DOHH2 (cell line): ENCODE data around the gene FAAP20.

ENCODE experiments used
- H3F3A ChIP-seq: fragments of 200-600 bp; sonication (generic), shearing (Covaris generic); 2 replicates; pipeline ENCODE4 v1.6.0; 2016; ENCODE audit warnings: antibody characterized with exemption, mild to moderate bottlenecking; ENCODE audit not compliant: control insufficient read depth, insufficient read depth
- H3K27ac ChIP-seq: fragments of 200-600 bp; sonication (generic); 2 replicates; pipeline ENCODE4 v1.5.1; 2014; ENCODE audit warnings: low read depth, mild to moderate bottlenecking, low read length, moderate library complexity
- H3K27me3 ChIP-seq: fragments of 200-600 bp; sonication (generic); 2 replicates; pipeline ENCODE4 v1.6.1; 2014; ENCODE audit warnings: mild to moderate bottlenecking, low read length, mixed read lengths; ENCODE audit not compliant: control insufficient read depth
- H3K36me3 ChIP-seq: fragments of 200-600 bp; sonication (generic); 2 replicates; pipeline ENCODE4 v1.6.1; 2014; ENCODE audit warnings: mild to moderate bottlenecking, low read length, moderate library complexity, mixed read lengths; ENCODE audit not compliant: control insufficient read depth
- H3K4me1 ChIP-seq: fragments of 200-600 bp; sonication (generic); 2 replicates; pipeline ENCODE4 v1.6.1; 2014; ENCODE audit warnings: mild to moderate bottlenecking, low read length, mixed read lengths; ENCODE audit not compliant: control insufficient read depth
- H3K4me2 ChIP-seq: fragments of 200-600 bp; sonication (generic); 2 replicates; pipeline ENCODE4 v1.6.0; 2014; ENCODE audit warnings: mild to moderate bottlenecking, low read length, moderate library complexity
- H3K4me3 ChIP-seq: fragments of 200-600 bp; sonication (generic); 2 replicates; pipeline ENCODE4 v1.5.1; 2014; ENCODE audit warnings: mild to moderate bottlenecking, low read length, mixed read lengths
- H3K79me2 ChIP-seq: fragments of 200-600 bp; sonication (generic); 2 replicates; pipeline ENCODE4 v1.6.1; 2014; ENCODE audit warnings: mild to moderate bottlenecking, low read length, mixed read lengths; ENCODE audit not compliant: control insufficient read depth
- H3K9me2 ChIP-seq: fragments of 200-600 bp; sonication (generic); replicated peaks from 2 replicates; pipeline ENCODE4 v1.6.1; 2014; ENCODE audit warnings: mild to moderate bottlenecking, low read length, mixed read lengths; ENCODE audit not compliant: control insufficient read depth
- H3K9me3 ChIP-seq: fragments of 200-600 bp; sonication (generic); 2 replicates; pipeline ENCODE4 v1.6.1; 2014; ENCODE audit warnings: antibody characterized with exemption, low read length, mixed read lengths; ENCODE audit not compliant: control insufficient read depth, insufficient read depth
- H4K20me1 ChIP-seq: fragments of 200-600 bp; sonication (generic); 2 replicates; pipeline ENCODE4 v1.6.0; 2014; ENCODE audit warnings: low read depth, mild to moderate bottlenecking, antibody characterized with exemption, low read length, moderate library complexity; ENCODE audit not compliant: control insufficient read depth, insufficient read depth
- CTCF ChIP-seq: fragments of 200-600 bp; sonication (generic); IDR thresholded peaks from one replicate; pipeline ENCODE4 v1.5.1; 2014; ENCODE audit warnings: antibody characterized with exemption, mild to moderate bottlenecking, low read depth, low read length; ENCODE audit not compliant: poor library complexity, severe bottlenecking
- EZH2phosphoT487 ChIP-seq: fragments of 200-600 bp; sonication (generic); IDR thresholded peaks from 2 replicates; pipeline ENCODE4 v1.6.1; 2017; ENCODE audit warnings: borderline replicate concordance, mild to moderate bottlenecking, antibody characterized with exemption, low read length, moderate library complexity, mixed read lengths

FAAP20 gene

DNA sequence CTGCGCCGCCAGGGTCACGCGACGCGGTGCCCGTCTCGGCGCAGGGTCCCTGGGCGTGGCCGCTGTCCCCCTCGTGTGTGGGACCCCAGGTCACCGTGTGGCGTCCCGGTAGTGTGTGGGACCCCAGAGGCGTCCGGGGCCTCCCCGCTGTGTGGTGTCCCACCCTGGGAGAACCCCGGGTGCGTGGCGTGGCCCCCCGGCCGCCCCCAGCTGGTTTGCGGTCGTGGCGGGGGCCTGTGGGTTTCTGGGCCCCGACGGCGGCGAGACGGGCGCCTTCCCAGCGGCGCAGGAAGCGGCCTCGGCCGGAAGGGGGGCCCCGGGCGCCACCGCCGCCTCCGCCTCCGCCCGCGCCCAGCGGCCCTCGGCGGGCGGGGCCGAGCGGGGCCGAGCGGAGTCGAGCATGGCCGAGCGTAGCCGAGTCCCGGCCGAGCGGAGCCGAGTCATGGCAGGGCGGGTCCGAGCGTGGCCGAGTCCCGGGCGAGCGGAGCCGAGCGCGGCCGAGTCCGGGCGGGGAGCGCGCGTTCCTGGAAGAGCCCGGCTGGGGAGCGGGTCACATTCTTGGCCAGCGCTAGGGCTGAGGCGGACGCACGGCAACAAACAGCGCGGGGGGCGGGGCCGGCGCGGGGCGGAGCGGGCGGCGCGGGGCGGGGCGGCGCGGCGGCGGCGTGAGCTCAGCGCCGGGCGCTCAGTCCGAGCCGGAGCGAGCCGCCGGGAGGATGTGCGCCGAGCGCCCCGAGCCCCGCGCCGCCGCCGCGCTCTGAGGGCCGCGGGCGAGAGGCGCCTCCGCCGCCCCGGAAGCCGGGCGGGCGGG lies 33.0 kb upstream of the FAAP20 start:
- Histone ChIP-seq H3K4me3 (peak overlapping the region; percentile 58), H3K4me2 (peak overlapping the region; percentile 63), H3K36me3 (no peaks in the 10 kb centered on the region), H4K20me1 (0 out of 2 replicates have a peak, but pooled peaks cover 7% of the 10 kb centered on the region), H3K9me2 (no peaks in the 10 kb centered on the region), H3K4me1 (peaks cover 9% of the 10 kb centered on the region), H3F3A (no peaks in the 10 kb centered on the region), H3K79me2 (no peaks in the 10 kb centered on the region), H3K27me3 (peaks cover 17% of the 10 kb centered on the region), H3K27ac (no peak overlapping the region), H3K9me3 (no peaks in the 10 kb centered on the region)
- no peak for TF ChIP-seq CTCF
- no peak for TF ChIP-seq EZH2phosphoT487

DNA sequence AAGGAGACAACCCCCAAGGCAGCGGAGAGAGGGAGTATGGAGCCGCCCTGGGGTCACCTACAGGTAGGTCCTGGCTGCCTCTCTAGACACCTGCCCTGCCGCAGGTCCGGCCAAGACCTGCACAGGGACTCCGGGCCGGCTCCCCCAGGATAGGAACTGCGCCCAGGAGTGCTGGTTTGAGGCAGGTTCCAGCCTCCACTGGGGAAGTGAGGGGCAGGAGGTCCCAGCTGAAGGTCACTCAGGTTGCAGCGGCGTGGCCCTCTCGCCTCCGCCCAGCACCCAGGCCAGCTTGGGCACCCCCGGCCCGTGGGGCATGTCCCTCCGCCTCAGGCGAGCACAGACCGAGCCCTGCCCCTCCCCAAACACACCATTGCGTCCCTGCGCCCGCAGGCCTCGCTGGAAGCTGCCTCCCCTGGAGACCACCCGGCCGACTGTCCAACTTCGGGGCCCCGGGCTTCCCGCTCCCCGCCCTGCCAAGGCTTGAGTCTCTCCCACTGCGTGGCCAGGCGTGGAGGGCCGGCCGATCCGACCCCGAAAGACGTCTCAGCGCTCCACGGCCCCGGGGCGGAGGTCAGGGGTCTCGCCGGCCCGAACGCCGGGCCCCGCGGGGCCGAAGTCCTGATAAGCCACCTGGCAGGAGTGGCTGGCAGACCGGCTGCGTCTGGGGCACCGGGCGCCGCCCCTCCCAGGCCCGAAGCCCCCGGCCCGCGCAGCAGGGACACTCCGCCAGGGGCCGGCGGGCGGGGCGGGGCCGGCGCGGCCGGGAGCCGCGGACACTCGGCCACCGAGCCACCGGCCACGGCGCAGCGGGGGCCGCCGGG lies 32.2 kb upstream of the FAAP20 start:
- 0 out of 2 replicates have a peak, but pooled peaks cover 7% of the 10 kb centered on the region for H4K20me1 ChIP-seq
- no peaks in the 10 kb centered on the region for H3K9me3 ChIP-seq
- no peaks in the 10 kb centered on the region for H3K9me2 ChIP-seq
- no peaks in the 10 kb centered on the region for H3K79me2 ChIP-seq
- no peak overlapping the region for H3K27ac ChIP-seq
- H3K4me2 ChIP-seq, result peak overlapping the region; percentile 63
- H3K4me3 ChIP-seq, result peak overlapping the region; percentile 58; the same call in 1 of the 2 replicates
- H3F3A ChIP-seq, result no peaks in the 10 kb centered on the region
- no peaks in the 10 kb centered on the region for H3K36me3 ChIP-seq
- H3K4me1 ChIP-seq, result peaks cover 6% of the 10 kb centered on the region; the same call in 1 of the 2 replicates
- TF ChIP-seq CTCF (no peak), EZH2phosphoT487 (no peak)
- H3K27me3 ChIP-seq, result peaks cover 17% of the 10 kb centered on the region

- TF ChIP-seq EZH2phosphoT487 (no peak), CTCF (no peak)
- Histone ChIP-seq H3K27ac (no peak overlapping the region), H4K20me1 (0 out of 2 replicates have a peak, but pooled peaks cover 2% of the 10 kb centered on the region), H3K9me2 (no peaks in the 10 kb centered on the region), H3F3A (no peaks in the 10 kb centered on the region), H3K4me2 (no peak overlapping the region), H3K36me3 (no peaks in the 10 kb centered on the region), H3K9me3 (no peaks in the 10 kb centered on the region), H3K27me3 (peaks cover 17% of the 10 kb centered on the region), H3K4me3 (no peak overlapping the region), H3K79me2 (no peaks in the 10 kb centered on the region), H3K4me1 (peaks cover 6% of the 10 kb centered on the region; the same call in 1 of the 2 replicates)
Observed at GRCh38 chr1:2224631-2225428, 30.3 kb upstream of the FAAP20 start.
